HS-5 (cell line): ENCODE data around the gene LRP1.

Experiments used
- DNase-seq: peaks from one replicate; pipeline ENCODE4 v3.0.0-alpha.2; 2012; ENCODE audit warnings: low read depth

LRP1 gene

GRCh38 chr12:57195611-57196371, 67.5 kb downstream of the LRP1 start:
- no peak for DNase-seq

GRCh38 chr12:57196439-57196838, 68.2 kb downstream of the LRP1 start:
- DNase-seq, result no peak

DNA sequence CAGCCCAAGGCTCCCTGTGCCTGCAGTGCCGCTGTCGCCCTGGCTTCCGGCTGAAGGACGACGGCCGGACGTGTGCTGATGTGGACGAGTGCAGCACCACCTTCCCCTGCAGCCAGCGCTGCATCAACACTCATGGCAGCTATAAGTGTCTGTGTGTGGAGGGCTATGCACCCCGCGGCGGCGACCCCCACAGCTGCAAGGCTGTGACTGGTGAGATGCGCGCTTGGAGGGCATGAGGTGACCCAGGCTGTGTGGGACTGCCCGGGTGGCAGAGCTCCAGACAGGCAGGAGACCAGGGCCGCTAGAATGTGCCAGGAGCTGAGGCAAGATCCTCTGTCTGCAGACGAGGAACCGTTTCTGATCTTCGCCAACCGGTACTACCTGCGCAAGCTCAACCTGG, 68.7 kb downstream of the LRP1 start:
- no peak for DNase-seq

GRCh38 chr12:57198329-57198728, 70.0 kb downstream of the LRP1 start:
- no peak for DNase-seq

GRCh38 chr12:57199191-57199590, 70.9 kb downstream of the LRP1 start:
- DNase-seq, result no peak

DNA sequence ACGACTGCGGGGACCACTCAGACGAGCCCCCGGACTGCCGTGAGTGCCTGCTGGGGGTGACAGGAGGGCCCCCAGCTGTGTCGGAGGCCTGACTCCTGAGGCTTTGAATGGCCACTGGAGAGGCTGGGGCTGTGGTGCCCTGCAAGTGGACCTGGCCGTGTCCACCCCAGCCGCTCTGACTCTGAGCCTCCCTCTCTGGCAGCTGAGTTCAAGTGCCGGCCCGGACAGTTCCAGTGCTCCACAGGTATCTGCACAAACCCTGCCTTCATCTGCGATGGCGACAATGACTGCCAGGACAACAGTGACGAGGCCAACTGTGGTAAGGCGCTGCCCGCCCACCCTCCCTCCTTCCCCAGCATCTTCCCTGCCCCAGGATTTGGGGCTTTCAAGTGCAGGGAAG, 72.2 kb downstream of the LRP1 start:
- DNase-seq, result no peak

DNA sequence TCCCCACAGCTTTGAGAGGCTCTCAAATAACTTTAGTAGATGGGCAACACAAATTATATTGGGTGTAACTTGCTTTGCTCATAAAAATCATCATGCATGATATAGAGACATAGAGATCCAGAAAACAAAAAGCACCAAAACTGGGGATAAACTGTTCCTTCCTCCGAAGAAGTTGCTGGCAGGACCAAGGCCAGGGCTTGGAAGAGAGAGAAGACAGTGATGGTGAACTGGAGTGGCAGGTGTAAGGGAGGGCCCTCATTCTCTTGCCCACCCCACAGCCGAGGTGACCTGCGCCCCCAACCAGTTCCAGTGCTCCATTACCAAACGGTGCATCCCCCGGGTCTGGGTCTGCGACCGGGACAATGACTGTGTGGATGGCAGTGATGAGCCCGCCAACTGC, 72.9 kb downstream of the LRP1 start:
- DNase-seq, result no peak

DNA sequence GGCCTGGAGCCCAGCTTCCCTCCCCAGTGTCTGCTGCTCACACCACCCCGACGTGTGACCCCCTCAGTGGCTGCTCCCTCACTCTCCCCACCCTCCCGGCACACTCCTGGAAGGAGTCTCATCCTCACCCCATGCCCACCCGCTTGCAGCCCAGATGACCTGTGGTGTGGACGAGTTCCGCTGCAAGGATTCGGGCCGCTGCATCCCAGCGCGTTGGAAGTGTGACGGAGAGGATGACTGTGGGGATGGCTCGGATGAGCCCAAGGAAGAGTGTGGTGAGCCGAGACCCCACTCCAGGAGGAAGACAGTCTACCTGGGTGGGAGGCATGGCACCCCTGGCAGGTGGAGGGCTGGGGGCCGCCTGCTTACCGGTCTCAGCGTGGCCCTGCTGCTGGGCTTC, 73.3 kb downstream of the LRP1 start:
- DNase-seq, result no peak

GRCh38 chr12:57202321-57202720, 74.0 kb downstream of the LRP1 start:
- DNase-seq, result no peak

- no peak for DNase-seq
Observed at GRCh38 chr12:57203201-57203600, 74.9 kb downstream of the LRP1 start.

DNA sequence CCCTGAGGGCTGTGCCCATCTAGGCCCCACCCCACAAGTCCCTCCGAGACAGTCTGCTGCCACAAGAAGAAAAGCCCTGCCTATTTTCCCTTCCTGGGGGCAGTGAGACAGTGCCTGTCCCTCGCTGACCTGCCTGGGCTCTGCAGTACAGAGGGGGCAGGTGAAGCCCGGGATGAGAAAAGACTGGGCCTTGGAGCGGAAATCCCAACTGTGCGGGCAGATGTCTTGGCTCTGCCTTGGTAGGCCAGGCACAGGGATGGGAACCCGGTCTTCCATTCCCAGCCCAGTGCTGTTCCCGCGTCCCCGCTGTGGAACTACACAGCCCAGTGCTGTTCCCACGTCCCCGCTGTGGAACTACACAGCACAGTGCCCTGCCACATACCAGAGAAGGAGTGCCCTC, 75.5 kb downstream of the LRP1 start:
- DNase-seq, result no peak

- no peak for DNase-seq
Observed at GRCh38 chr12:57204454-57204853, 76.2 kb downstream of the LRP1 start.

DNA sequence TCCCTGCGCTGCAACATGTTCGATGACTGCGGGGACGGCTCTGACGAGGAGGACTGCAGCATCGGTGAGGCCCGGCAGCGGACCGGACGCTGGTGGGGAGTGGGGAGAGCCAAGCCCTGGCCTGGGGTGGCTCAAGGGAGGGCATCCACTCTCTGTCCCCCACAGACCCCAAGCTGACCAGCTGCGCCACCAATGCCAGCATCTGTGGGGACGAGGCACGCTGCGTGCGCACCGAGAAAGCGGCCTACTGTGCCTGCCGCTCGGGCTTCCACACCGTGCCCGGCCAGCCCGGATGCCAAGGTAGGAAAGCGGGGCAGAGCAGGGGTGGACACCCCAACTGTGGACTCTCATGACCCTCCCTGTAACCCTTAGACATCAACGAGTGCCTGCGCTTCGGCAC, 76.9 kb downstream of the LRP1 start:
- DNase-seq, result no peak

DNA sequence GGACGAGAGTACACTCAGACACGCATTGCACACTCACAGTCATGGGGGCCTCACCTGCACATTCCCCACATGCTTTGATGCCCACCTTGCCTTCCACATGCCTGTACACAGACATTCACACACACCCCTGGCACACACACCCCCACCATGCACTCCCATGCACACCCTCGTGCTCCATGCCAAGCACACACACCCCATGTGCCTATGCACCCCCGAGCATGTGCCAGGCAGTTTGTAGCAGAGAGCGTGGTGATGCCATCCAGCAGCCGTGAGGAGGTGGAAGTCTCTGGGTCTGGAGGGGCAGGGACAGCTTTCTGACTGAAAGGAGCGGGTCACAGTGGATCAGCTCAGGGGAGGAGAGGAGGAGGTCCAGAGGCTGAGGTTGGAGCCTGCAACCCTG, 77.6 kb downstream of the LRP1 start:
- no peak for DNase-seq

GRCh38 chr12:57207731-57208630, 79.7 kb downstream of the LRP1 start:
- no peak for DNase-seq

GRCh38 chr12:57208631-57209282, 80.5 kb downstream of the LRP1 start:
- no peak for DNase-seq

DNA sequence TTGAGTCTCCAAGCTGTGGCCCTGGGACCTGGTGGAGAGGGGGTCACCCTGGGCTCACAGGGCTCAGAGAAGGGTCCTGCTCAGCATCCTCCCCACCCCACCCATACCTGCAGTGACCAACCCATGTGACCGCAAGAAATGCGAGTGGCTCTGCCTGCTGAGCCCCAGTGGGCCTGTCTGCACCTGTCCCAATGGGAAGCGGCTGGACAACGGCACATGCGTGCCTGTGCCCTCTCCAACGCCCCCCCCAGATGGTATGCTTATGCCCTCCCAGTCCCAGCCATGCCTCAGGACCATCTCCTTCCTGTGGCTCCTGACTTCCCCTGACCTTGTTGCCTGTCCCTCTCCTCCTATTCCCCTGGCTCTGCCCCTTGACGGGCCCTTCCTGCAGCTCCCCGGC, 81.6 kb downstream of the LRP1 start:
- DNase-seq, result no peak

DNA sequence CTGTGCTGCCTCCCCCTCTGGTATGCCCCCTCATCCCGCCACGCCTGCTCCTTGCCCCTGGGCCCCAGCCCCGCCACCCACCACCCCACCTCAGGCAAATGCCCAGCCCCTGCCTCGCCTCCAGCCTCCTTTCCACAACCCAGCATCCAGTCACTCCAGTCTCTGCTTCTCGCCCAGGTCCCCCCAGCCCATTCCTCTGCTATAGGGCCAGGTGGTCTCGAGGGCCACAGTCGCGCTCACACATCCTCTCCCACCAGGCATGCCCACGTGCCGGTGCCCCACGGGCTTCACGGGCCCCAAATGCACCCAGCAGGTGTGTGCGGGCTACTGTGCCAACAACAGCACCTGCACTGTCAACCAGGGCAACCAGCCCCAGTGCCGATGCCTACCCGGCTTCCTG, 82.2 kb downstream of the LRP1 start:
- no peak for DNase-seq

GRCh38 chr12:57210926-57211692, 82.8 kb downstream of the LRP1 start:
- no peak for DNase-seq

DNA sequence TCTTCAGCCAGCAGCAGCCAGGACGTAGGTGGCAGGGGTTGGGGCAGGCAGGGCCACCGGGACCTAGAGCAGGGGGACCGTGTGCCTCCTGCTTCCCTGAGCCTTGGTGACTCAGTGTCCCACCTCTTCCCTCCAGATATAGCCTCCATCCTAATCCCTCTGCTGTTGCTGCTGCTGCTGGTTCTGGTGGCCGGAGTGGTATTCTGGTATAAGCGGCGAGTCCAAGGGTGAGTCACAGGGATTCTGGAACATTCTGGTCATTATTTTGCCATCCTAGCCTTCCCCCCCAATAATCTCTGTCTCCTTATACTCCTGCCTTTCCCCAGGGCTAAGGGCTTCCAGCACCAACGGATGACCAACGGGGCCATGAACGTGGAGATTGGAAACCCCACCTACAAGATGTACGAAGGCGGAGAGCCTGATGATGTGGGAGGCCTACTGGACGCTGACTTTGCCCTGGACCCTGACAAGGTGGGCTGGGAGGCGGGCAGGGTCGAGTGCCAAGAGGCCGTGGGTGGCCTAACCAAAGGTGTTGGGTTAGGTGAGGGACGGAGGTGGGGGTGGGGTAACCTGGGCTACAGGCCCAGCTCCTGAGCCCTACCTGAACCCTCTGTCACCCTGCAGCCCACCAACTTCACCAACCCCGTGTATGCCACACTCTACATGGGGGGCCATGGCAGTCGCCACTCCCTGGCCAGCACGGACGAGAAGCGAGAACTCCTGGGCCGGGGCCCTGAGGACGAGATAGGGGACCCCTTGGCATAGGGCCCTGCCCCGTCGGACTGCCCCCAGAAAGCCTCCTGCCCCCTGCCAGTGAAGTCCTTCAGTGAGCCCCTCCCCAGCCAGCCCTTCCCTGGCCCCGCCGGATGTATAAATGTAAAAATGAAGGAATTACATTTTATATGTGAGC, 83.8 kb downstream of the LRP1 start:
- DNase-seq, result no peak

GRCh38 chr12:57212701-57213057, 84.4 kb downstream of the LRP1 start:
- no peak for DNase-seq
